Chondrocyte (in vitro differentiated cells): Measurements from ENCODE around the gene LGI2. TPM values are rescaled to one million over a fixed set of nuclear protein-coding genes. Genes with fewer than 3 reads are reported as not detected.
"Not testable (repeated sequence)": the region's sequence is repeated elsewhere in the genome, so short reads cannot be mapped to it uniquely, and the experiment has no call there.

Experiments used
- DNase-seq: peaks from one replicate; pipeline ENCODE4 v3.0.0; 2021; ENCODE audit warnings: mixed read lengths, low spot score
- H3K27ac Mint-ChIP-seq: one replicate; pipeline ENCODE4 v1.8.0; 2021; ENCODE audit warnings: mild to moderate bottlenecking, moderate library complexity, mixed read lengths; ENCODE audit not compliant: unreplicated experiment
- H3K27me3 Mint-ChIP-seq: 2 replicates; pipeline ENCODE4 v1.8.0; 2021; ENCODE audit warnings: low read depth, mixed read lengths
- H3K36me3 Mint-ChIP-seq: 2 replicates; pipeline ENCODE4 v1.8.0; 2021; ENCODE audit warnings: low read depth, mixed read lengths
- H3K4me1 Mint-ChIP-seq: 2 replicates; pipeline ENCODE4 v1.8.0; 2021; ENCODE audit warnings: low read depth, mild to moderate bottlenecking, mixed read lengths
- H3K4me3 Mint-ChIP-seq: one replicate; pipeline ENCODE4 v1.8.0; 2021; ENCODE audit warnings: mild to moderate bottlenecking, moderate library complexity, mixed read lengths; ENCODE audit not compliant: unreplicated experiment
- H3K9me3 Mint-ChIP-seq: 2 replicates; pipeline ENCODE4 v1.8.0; 2021; ENCODE audit warnings: low read depth, mixed read lengths
- CTCF ChIP-seq: fragments of 200-600 bp; sonication (generic); IDR thresholded peaks from 2 replicates; pipeline ENCODE4 v1.5.0; 2021; ENCODE audit warnings: antibody characterized with exemption, mild to moderate bottlenecking, moderate library complexity
- total RNA-seq: library from RNA; stranded (reverse); gene quantifications from 3 replicates; pipeline ENCODE4 v1.2.1, GENCODE V29; 2021

LGI2 gene
- total RNA-seq, 1 donor from 2014 or later = 0.30 TPM

- H3K27ac Mint-ChIP-seq = no peak overlapping the region
- no peaks in the 10 kb centered on the region for H3K9me3 Mint-ChIP-seq
- no peaks in the 10 kb centered on the region for H3K4me1 Mint-ChIP-seq
- no peaks in the 10 kb centered on the region for H3K36me3 Mint-ChIP-seq
- H3K4me3 Mint-ChIP-seq = no peak overlapping the region
- no peak for DNase-seq
- H3K27me3 Mint-ChIP-seq = peaks cover 35% of the 10 kb centered on the region
- TF ChIP-seq CTCF = no peak
Measured at GRCh38 chr4:25060241-25060962, 29.7 kb upstream of the LGI2 start.

- Mint-ChIP-seq H3K36me3 (no peaks in the 10 kb centered on the region), H3K27ac (no peak overlapping the region)
Measured at GRCh38 chr4:25059791-25060190, 29.0 kb upstream of the LGI2 start.

GRCh38 chr4:25058796-25059195 is 28.1 kb upstream of the LGI2 start:
- Mint-ChIP-seq H3K36me3 (no peaks in the 10 kb centered on the region), H3K4me3 (no peak overlapping the region), H3K4me1 (no peaks in the 10 kb centered on the region), H3K27me3 (peaks cover 40% of the 10 kb centered on the region), H3K27ac (no peak overlapping the region), H3K9me3 (no peaks in the 10 kb centered on the region)
- no peak for TF ChIP-seq CTCF
- no peak for DNase-seq

More at GRCh38 chr4:25059791-25060190, 29.0 kb upstream of the LGI2 start:
- Mint-ChIP-seq H3K27me3 (peaks cover 37% of the 10 kb centered on the region), H3K4me3 (no peak overlapping the region), H3K9me3 (no peaks in the 10 kb centered on the region), H3K4me1 (no peaks in the 10 kb centered on the region)
- DNase-seq = no peak
- no peak for TF ChIP-seq CTCF

- no peaks in the 10 kb centered on the region for H3K9me3 Mint-ChIP-seq
- TF ChIP-seq CTCF = no peak
- no peaks in the 10 kb centered on the region for H3K4me1 Mint-ChIP-seq
- no peak overlapping the region for H3K27ac Mint-ChIP-seq
- no peaks in the 10 kb centered on the region for H3K36me3 Mint-ChIP-seq
- DNase-seq = no peak
- H3K4me3 Mint-ChIP-seq = no peak overlapping the region
- H3K27me3 Mint-ChIP-seq = peaks cover 33% of the 10 kb centered on the region
Measured at GRCh38 chr4:25057299-25057698, 26.6 kb upstream of the LGI2 start.

GRCh38 chr4:25052037-25052436 is 21.3 kb upstream of the LGI2 start:
- H3K27me3 Mint-ChIP-seq = peaks cover 36% of the 10 kb centered on the region
- not testable (repeated sequence) for H3K27ac Mint-ChIP-seq, H3K4me1 Mint-ChIP-seq, DNase-seq, H3K4me3 Mint-ChIP-seq, H3K36me3 Mint-ChIP-seq
- H3K9me3 Mint-ChIP-seq = peaks cover 12% of the 10 kb centered on the region

GRCh38 chr4:25051534-25051933 is 20.8 kb upstream of the LGI2 start:
- Mint-ChIP-seq H3K27ac (no peak overlapping the region), H3K9me3 (peaks cover 12% of the 10 kb centered on the region), H3K4me1 (no peaks in the 10 kb centered on the region), H3K27me3 (peaks cover 33% of the 10 kb centered on the region), H3K4me3 (no peak overlapping the region), H3K36me3 (no peaks in the 10 kb centered on the region)
- no peak for TF ChIP-seq CTCF
- DNase-seq = no peak
